Endothelial cell (in vitro differentiated cells): ENCODE measurements around the gene FBXW7. TPM values are rescaled to one million over a fixed set of nuclear protein-coding genes. Genes with fewer than 3 reads are reported as not detected.

Experiments
- DNase-seq: peaks from one replicate; pipeline ENCODE4 v3.0.0; 2021; ENCODE audit warnings: low spot score
- H3K27ac Mint-ChIP-seq: one replicate; pipeline ENCODE4 v1.8.0; 2021; ENCODE audit warnings: mixed read lengths, inconsistent platforms; ENCODE audit not compliant: unreplicated experiment
- H3K27me3 Mint-ChIP-seq: one replicate; pipeline ENCODE4 v1.8.0; 2021; ENCODE audit warnings: mild to moderate bottlenecking, moderate library complexity, mixed read lengths, inconsistent platforms; ENCODE audit not compliant: unreplicated experiment
- H3K36me3 Mint-ChIP-seq: one replicate; pipeline ENCODE4 v1.8.0; 2021; ENCODE audit warnings: mild to moderate bottlenecking, low read depth, mixed read lengths, inconsistent platforms; ENCODE audit not compliant: unreplicated experiment
- H3K4me1 Mint-ChIP-seq: one replicate; pipeline ENCODE4 v1.8.0; 2021; ENCODE audit warnings: mild to moderate bottlenecking, mixed read lengths, inconsistent platforms; ENCODE audit not compliant: unreplicated experiment
- H3K4me3 Mint-ChIP-seq: one replicate; pipeline ENCODE4 v1.8.0; 2021; ENCODE audit warnings: mild to moderate bottlenecking, mixed read lengths, inconsistent platforms; ENCODE audit not compliant: unreplicated experiment
- H3K9me3 Mint-ChIP-seq: one replicate; pipeline ENCODE4 v1.8.0; 2021; ENCODE audit warnings: mixed read lengths, inconsistent platforms; ENCODE audit not compliant: unreplicated experiment
- total RNA-seq: library from RNA; stranded (reverse); fragmentation: NEBNext Ultra II Directional; extraction: Animal tissue kit (Norgen Biotek cat#: 25700); gene quantifications from one replicate; pipeline ENCODE4 v1.2.1, GENCODE V29; 2021; ENCODE audit not compliant: unreplicated experiment
- TF ChIP-seq, protein P1 (sequence below): fragments of 200-600 bp; sonication (generic); IDR thresholded peaks from one replicate; pipeline ENCODE4 v1.5.0; 2021; ENCODE audit warnings: antibody characterized with exemption; ENCODE audit not compliant: unreplicated experiment

FBXW7 gene
- total RNA-seq, 1 donor from 2014 or later = 44.7 TPM

DNA sequence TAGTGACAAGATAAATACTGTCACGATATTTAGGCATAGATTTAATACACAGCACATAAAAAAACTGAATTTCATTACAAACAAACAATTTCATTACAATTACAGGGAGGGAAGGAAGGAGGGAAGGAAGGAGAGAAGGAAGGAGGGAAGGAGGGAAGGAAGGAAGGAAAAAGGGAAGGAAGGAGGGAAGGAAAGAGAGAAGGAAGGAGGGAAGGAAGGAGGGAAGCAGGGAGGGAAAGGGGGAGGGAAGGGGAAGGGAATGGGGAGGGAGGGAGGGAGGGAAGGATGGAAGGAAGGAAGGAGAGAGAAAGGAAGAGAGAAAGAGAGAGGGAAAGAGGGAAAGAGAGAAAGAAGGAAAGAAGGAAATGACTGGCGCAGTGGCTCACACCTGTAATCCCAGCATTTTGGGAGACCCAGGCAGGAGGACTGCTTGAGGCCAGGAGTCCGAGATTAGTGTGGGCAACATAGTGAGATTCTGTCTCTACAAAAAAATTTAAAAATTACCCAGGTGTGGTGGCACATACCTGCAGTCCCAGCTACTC is 64.6 kb downstream of the FBXW7 start:
- Mint-ChIP-seq H3K9me3 (no peaks in the 10 kb centered on the region), H3K4me1 (no peaks in the 10 kb centered on the region), H3K27me3 (no peaks in the 10 kb centered on the region), H3K27ac (no peak overlapping the region), H3K36me3 (no peaks in the 10 kb centered on the region), H3K4me3 (no peak overlapping the region)
- no peak for DNase-seq
- TF ChIP-seq, protein P1, sequence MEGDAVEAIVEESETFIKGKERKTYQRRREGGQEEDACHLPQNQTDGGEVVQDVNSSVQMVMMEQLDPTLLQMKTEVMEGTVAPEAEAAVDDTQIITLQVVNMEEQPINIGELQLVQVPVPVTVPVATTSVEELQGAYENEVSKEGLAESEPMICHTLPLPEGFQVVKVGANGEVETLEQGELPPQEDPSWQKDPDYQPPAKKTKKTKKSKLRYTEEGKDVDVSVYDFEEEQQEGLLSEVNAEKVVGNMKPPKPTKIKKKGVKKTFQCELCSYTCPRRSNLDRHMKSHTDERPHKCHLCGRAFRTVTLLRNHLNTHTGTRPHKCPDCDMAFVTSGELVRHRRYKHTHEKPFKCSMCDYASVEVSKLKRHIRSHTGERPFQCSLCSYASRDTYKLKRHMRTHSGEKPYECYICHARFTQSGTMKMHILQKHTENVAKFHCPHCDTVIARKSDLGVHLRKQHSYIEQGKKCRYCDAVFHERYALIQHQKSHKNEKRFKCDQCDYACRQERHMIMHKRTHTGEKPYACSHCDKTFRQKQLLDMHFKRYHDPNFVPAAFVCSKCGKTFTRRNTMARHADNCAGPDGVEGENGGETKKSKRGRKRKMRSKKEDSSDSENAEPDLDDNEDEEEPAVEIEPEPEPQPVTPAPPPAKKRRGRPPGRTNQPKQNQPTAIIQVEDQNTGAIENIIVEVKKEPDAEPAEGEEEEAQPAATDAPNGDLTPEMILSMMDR = no peak

DNA sequence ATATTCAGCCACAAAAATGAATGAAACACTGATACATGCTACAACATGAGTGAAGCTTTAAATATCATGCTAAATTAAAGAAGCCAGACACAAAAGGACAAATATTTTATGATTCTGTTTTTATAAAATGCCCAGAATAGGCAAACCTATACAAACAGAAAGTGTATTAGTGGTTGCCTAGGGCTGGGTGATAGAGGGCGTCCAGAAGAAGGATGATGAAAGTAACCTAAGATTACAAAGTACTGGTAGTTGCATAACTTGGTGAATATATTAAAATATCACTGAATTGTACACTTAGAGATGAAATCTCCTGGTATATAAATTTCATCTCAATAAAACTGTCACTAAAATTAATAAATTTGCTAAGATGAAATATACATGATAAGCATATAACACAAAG is 67.5 kb downstream of the FBXW7 start:
- H3K36me3 Mint-ChIP-seq = no peaks in the 10 kb centered on the region
- peaks cover 17% of the 10 kb centered on the region for H3K4me1 Mint-ChIP-seq
- no peak overlapping the region for H3K4me3 Mint-ChIP-seq
- TF ChIP-seq, protein P1 = no peak
- no peak for DNase-seq
- H3K9me3 Mint-ChIP-seq = no peaks in the 10 kb centered on the region
- no peaks in the 10 kb centered on the region for H3K27me3 Mint-ChIP-seq
- no peak overlapping the region for H3K27ac Mint-ChIP-seq

DNA sequence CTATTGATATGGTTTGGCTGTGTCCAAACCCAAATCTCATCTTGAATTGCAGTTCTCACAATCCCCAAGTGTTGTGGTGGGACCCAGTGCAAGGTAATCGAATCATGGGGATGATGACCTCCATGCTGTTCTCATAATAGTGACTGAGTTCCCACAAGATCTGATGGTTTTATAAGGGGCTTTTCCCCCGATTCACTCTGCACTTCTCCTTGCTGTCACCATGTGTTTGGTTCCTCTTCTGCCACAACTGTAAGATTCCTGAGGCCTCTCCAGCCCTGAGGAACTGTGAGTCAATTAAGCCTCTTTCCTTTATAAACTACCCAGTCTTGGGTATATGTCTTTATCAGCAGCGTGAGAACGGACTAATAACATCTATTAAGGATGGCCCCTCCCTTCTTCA is 68.8 kb downstream of the FBXW7 start:
- H3K36me3 Mint-ChIP-seq = no peaks in the 10 kb centered on the region
- DNase-seq = no peak
- H3K4me1 Mint-ChIP-seq = peaks cover 28% of the 10 kb centered on the region
- H3K9me3 Mint-ChIP-seq = no peaks in the 10 kb centered on the region
- H3K4me3 Mint-ChIP-seq = no peak overlapping the region
- no peaks in the 10 kb centered on the region for H3K27me3 Mint-ChIP-seq
- no peak overlapping the region for H3K27ac Mint-ChIP-seq
- TF ChIP-seq, protein P1 = no peak

DNA sequence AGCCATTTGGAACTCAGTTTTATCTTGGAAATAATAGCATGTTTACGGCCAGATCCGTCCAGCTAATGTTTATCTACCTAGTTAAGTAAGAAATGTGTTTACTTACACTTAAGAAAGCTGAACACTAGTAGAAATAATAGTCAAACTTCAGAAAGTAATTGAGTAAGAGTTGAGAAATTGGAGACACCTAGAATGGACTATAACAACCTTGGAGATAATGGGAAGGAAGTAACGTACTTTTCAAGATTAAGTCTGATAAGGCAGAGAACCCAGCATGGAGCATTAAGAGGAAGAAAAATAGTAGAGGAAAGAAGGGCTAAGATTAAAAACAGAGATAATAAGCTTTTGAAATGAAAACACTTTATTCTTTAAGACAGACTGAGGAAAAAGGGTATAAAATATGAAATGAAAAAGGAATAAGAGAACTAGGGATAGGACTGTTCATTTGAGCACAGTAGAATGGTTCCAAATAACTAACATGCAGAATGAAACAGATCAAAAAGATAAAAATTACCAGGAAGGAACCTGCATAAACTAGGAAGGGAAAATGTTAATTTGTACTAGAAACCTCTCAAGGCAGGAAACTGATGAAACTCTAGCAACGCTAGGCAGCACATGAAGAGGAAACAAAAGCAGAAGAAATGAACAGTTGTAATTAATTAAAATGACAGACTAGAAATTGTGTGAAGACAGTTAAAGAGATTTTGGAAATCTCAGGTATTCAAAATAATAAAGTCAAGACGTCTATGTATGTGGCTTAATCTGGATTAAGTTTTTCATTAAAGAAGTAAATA is 71.7 kb downstream of the FBXW7 start:
- TF ChIP-seq, protein P1 = no peak
- no peaks in the 10 kb centered on the region for H3K27me3 Mint-ChIP-seq
- no peaks in the 10 kb centered on the region for H3K9me3 Mint-ChIP-seq
- no peaks in the 10 kb centered on the region for H3K36me3 Mint-ChIP-seq
- H3K27ac Mint-ChIP-seq = peak overlapping the region; percentile 80
- no peak overlapping the region for H3K4me3 Mint-ChIP-seq
- no peak for DNase-seq
- H3K4me1 Mint-ChIP-seq = peaks cover 42% of the 10 kb centered on the region

DNA sequence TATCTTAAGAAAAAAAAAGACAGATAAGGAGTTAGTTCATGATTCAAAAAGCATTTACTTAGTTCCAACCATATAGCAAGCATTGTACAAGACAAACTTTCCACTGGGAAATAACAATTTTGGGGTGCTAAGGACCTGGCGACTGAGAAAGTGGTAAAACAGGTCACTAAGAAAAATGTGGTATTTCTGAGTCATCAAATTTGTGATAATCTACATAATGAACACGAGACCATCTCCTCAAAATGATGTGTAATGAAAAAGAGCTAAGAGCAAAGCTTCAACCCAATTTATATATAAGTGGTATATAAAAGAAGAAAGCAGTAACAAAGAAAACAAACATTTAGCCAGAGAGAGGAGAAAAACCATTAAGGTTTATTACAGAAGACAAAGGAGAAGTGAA is 72.3 kb downstream of the FBXW7 start:
- DNase-seq = no peak
- no peak overlapping the region for H3K4me3 Mint-ChIP-seq
- no peaks in the 10 kb centered on the region for H3K9me3 Mint-ChIP-seq
- no peaks in the 10 kb centered on the region for H3K36me3 Mint-ChIP-seq
- H3K27me3 Mint-ChIP-seq = peaks cover under 1% of the 10 kb centered on the region
- TF ChIP-seq, protein P1 = no peak
- peak overlapping the region; percentile 80 for H3K27ac Mint-ChIP-seq
- peaks cover 48% of the 10 kb centered on the region for H3K4me1 Mint-ChIP-seq
